HT1080 (cell line): ENCODE results near the gene RFX4. TPM values are rescaled to one million over a fixed set of nuclear protein-coding genes. Genes with fewer than 3 reads are reported as not detected.
"Not testable (repeated sequence)": the region's sequence is repeated elsewhere in the genome, so short reads cannot be mapped to it uniquely, and the experiment has no call there.

Source experiments
- DNase-seq: peaks from one replicate; pipeline ENCODE4 v3.0.0-alpha.2; 2015; ENCODE audit warnings: low read depth
- total RNA-seq: library from RNA; depleted of rRNA; stranded (reverse); fragments of >200 nt; shearing (Covaris generic); gene quantifications from 2 replicates; pipeline ENCODE4 v1.2.3, GENCODE V29; 2014

RFX4 gene
- total RNA-seq, 1 experiment from 2014 or later: not detected

DNA sequence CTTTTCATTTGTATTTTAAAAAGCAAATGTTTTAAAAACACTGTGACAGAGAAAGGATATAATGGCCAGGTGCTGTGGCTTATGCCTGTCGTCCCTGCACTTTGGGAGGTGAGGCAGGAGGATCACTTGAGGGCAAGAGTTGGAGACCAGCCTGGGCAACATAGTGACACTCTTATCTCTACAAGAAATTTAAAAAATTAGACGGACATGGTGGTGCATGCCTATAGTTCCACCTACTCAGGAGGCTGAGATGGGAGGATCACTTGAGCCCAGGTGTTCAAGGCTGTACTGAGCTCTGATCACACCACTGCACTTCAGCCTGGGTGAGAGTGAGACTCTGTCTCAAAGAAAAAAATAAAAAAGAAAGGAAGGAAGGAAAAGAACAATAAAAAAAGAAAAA, 7.8 kb downstream of the RFX4 start:
- DNase-seq: no peak

DNA sequence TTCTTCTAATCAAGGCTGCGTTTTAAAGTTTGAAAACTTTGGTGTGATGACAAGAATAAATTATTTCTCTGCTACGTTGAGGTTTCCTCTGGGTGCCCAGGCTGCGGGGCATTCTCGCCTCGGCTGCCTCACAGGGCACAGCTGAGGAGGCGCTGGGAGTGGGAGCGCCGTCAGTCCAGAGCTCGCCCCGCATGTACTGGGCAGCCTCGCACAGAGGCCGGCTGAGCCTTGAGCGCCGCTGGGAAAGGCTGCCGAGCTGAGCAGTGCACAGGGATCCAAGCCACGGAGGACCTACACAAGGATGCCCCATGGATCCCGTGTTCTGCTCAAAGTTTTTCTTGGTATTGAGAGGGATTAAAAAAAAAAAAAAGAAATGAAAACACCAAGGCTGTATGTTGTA, 11.6 kb downstream of the RFX4 start:
- no peak for DNase-seq

- no peak for DNase-seq
Measured at GRCh38 chr12:106595268-106595667, 12.5 kb downstream of the RFX4 start.

- DNase-seq: peak; percentile 43
Measured at GRCh38 chr12:106598003-106598402, 15.2 kb downstream of the RFX4 start.

DNA sequence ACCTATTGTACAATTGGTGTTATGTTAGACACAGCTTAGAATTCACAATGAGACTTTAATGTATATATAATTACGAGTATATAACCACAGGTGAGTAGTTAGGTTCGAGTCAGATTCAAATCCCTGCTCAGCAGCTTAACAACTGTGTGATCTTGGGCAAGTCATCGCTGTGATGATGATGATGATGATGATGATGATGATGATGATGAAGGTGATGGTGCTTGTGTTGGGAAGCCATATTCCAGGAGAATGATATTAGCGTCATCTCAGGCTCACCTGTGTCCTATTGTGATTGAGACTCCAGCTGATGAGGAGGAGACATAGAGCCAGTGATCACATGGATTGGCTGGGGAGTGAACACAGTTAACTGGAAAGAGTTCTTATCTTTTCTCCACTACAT, 16.5 kb downstream of the RFX4 start:
- DNase-seq: no peak

- DNase-seq: no peak
Measured at GRCh38 chr12:106600503-106600902, 17.7 kb downstream of the RFX4 start.

DNA sequence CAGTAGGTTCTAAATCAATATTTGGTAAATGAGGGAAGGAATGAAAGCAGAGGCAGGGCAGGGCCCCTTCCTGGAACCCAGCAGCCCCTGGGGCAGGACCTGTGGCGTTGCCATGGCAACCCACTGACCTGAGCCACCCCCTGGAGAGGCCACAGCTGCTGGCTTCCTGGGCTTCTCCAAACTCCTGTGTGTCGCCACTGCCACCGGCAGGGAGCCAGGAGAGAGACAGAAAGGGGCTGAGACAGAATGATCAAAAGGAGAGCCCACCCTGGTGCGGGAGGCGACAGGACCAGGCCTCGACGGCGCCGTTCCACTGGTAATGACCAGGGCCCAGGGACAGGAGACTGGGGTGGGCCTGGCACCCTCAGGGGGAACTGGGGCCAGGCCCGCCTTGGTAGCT, 18.2 kb downstream of the RFX4 start:
- DNase-seq: no peak

GRCh38 chr12:106601496-106601895, 18.7 kb downstream of the RFX4 start:
- no peak for DNase-seq

GRCh38 chr12:106602076-106602475, 19.3 kb downstream of the RFX4 start:
- no peak for DNase-seq

GRCh38 chr12:106605254-106605653, 22.4 kb downstream of the RFX4 start:
- no peak for DNase-seq

GRCh38 chr12:106620588-106620987, 37.8 kb downstream of the RFX4 start:
- DNase-seq: not testable (repeated sequence)

- no peak for DNase-seq
Measured at GRCh38 chr12:106625976-106626375, 43.2 kb downstream of the RFX4 start.

- DNase-seq: peak; percentile 48
Measured at GRCh38 chr12:106629797-106630659, 47.2 kb downstream of the RFX4 start.

DNA sequence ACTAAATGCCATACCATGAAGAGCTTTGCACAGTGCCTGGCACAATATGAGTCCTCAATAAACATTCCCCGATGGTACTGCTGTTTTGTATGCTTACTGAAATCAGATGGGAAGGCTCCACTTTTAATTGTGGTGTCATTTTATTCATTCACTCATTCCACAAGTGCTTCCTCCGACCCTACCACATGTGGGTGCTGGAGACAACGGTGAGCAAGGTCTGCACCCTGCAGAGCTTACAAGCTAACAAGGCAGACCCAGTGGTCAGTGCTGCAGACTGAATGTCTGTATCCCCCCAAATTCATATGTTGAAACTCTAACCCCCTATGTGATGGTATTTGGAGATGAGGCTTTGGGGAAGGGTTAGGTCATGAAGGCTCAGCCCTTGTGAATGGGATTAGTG, 48.3 kb downstream of the RFX4 start:
- DNase-seq: no peak

GRCh38 chr12:106631797-106632196, 49.0 kb downstream of the RFX4 start:
- DNase-seq: no peak

DNA sequence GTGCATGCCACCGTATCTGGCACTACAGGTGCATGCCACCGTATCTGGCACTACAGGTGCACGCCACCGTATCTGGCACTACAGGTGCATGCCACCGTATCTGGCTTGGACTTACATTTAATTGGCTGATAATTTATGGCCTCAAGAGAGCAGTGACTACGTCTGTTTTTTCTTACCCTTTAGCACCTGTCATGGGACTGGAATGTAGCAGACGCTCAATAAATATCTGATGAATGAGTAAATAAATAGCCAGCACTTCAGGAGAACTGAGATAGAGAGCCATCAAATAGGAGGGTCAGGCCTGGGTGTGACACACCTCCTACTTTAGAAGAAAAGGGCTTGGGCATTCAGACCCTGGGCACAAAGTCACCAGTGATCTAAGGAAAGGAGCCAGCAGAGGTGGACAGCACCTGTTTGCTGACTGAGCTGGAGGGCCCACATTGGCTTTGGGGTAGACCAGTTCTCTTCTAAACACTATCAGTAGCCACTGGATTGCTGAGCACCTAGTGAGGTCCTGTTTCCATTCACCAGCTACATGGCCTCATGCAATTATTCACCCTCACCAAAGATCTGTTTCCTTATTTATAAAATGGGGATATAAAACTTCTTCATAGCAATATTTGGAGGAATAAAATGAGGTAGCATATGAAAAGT, 50.1 kb downstream of the RFX4 start:
- DNase-seq: peak; percentile 24

DNA sequence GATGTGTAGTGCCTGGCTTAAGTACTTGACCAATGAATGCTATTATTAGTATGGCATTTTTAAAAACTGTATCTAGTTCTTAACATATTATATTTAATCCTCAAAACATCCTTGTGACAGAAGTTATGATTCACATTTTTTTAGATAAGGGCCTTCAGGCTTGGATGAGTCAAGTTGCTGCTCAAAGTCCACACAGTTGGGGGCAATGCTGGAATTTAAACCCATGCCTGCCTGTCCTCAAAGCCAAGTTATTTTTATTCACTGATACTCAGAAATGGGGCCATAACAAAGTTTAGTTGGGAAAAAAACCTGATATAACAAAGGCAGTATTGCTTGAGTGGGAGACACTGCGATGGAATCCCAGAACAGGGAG, 50.6 kb downstream of the RFX4 start:
- DNase-seq: no peak

GRCh38 chr12:106634206-106634605, 51.4 kb downstream of the RFX4 start:
- no peak for DNase-seq

GRCh38 chr12:106643000-106643399, 60.2 kb downstream of the RFX4 start:
- DNase-seq: peak; percentile 20

- DNase-seq: no peak
Measured at GRCh38 chr12:106644335-106645073, 61.7 kb downstream of the RFX4 start.

GRCh38 chr12:106645074-106645421, 62.2 kb downstream of the RFX4 start:
- DNase-seq: peak; percentile 55
